Mesothelial cell of epicardium (in vitro differentiated cells): ENCODE measurements around the gene NTPCR. TPM values are rescaled to one million over a fixed set of nuclear protein-coding genes. Genes with fewer than 3 reads are reported as not detected.

Experiments
- DNase-seq, 2 experiments: peaks; one replicate each; pipeline ENCODE4 v3.0.0; 2021; ENCODE audit warnings: low spot score in 2 of 2; ENCODE audit not compliant: unreplicated experiment in 2 of 2
- H3K27ac Mint-ChIP-seq: 2 replicates; pipeline ENCODE4 v1.8.0; 2021; ENCODE audit warnings: mixed read lengths
- H3K27me3 Mint-ChIP-seq: 2 replicates; pipeline ENCODE4 v1.8.0; 2021; ENCODE audit warnings: low read depth, mixed read lengths
- H3K36me3 Mint-ChIP-seq: 2 replicates; pipeline ENCODE4 v1.8.0; 2021; ENCODE audit warnings: mixed read lengths
- H3K4me1 Mint-ChIP-seq: 2 replicates; pipeline ENCODE4 v1.8.0; 2021; ENCODE audit warnings: mixed read lengths
- H3K4me3 Mint-ChIP-seq: 2 replicates; pipeline ENCODE4 v1.8.0; 2021; ENCODE audit warnings: mild to moderate bottlenecking, moderate library complexity, mixed read lengths
- H3K9me3 Mint-ChIP-seq: 2 replicates; pipeline ENCODE4 v1.8.0; 2021; ENCODE audit warnings: mixed read lengths
- total RNA-seq: library from RNA; stranded (reverse); gene quantifications from 3 replicates; pipeline ENCODE4 v1.2.1, GENCODE V29; 2021
- TF ChIP-seq, protein P1 (sequence below): fragments of 200-600 bp; sonication (generic); IDR thresholded peaks from one replicate; pipeline ENCODE4 v1.5.0; 2021; ENCODE audit warnings: antibody characterized with exemption; ENCODE audit not compliant: unreplicated experiment

Gene NTPCR
- total RNA-seq, 1 donor from 2014 or later = 59.1 TPM

DNA sequence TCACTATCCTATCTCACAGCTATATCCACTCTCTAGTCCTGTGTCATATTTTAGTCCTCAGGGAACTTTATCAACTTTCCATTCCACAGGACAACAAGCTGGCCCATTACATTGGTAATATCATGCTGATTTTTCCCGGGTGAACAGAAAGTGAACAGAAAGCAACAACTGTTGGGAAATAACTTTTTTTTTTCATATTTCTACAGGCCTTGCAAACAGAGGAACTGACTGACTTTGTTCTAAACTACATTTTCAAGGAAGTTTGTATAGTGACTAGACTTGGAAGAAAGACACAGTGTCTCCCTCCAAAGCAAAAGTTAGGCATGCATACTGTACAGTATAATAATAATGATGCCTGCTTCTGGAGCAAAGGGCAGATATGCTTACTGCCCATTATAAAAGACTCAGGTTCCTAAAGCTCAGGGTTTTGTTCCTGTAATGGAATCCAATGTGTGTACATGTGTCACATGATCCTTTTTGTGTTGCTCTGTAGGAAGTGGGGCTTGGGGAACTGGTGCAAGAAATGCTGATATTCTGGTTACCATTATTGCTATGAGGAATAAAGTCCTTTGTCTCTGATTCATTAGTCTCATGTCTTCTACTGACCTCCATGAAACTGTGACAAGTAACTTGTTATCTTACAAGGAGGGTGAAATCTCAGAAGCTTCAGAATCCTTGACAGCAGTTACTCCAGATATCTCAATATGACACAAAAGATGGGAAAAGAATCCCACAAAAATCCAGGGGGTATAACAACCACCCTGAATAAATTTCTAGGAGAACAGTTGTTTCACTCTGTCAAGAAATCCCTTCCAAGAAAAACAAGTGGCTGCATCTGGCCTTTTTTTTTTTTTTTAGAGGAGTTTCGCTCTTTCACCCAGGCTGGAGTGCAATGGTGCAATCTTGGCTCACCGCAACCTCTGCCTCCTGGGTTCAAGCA, 17.7 kb upstream of the NTPCR start:
- TF ChIP-seq, protein P1, sequence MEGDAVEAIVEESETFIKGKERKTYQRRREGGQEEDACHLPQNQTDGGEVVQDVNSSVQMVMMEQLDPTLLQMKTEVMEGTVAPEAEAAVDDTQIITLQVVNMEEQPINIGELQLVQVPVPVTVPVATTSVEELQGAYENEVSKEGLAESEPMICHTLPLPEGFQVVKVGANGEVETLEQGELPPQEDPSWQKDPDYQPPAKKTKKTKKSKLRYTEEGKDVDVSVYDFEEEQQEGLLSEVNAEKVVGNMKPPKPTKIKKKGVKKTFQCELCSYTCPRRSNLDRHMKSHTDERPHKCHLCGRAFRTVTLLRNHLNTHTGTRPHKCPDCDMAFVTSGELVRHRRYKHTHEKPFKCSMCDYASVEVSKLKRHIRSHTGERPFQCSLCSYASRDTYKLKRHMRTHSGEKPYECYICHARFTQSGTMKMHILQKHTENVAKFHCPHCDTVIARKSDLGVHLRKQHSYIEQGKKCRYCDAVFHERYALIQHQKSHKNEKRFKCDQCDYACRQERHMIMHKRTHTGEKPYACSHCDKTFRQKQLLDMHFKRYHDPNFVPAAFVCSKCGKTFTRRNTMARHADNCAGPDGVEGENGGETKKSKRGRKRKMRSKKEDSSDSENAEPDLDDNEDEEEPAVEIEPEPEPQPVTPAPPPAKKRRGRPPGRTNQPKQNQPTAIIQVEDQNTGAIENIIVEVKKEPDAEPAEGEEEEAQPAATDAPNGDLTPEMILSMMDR = no peak
- DNase-seq = no peak
- Mint-ChIP-seq H3K9me3 (no peaks in the 10 kb centered on the region), H3K36me3 (no peaks in the 10 kb centered on the region), H3K27ac (no peak overlapping the region), H3K4me1 (peaks cover 13% of the 10 kb centered on the region), H3K27me3 (no peaks in the 10 kb centered on the region), H3K4me3 (no peak overlapping the region)

DNA sequence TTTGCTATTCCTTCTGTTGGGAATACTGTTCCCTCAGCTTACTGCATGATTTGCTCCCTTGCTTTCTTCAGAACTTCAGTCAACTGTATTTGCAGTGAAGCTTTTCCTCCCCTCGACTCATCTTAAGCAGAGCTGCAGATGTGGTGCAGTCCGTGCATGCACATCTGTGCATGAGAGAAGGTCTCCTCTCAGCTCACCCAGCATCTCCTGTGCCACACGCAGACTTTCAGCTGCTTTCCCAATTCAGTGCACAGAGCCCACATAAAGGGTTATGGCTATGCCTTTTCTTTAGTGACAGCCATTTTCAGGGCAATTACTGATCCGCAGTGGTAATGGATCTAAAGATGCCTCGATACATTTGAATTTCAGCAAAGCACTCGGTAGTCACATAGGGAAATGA, 13.5 kb upstream of the NTPCR start:
- H3K27me3 Mint-ChIP-seq = no peaks in the 10 kb centered on the region
- no peaks in the 10 kb centered on the region for H3K4me1 Mint-ChIP-seq
- H3K27ac Mint-ChIP-seq = no peak overlapping the region
- TF ChIP-seq, protein P1 = no peak
- H3K4me3 Mint-ChIP-seq = no peak overlapping the region
- H3K36me3 Mint-ChIP-seq = no peaks in the 10 kb centered on the region
- peaks cover 7% of the 10 kb centered on the region for H3K9me3 Mint-ChIP-seq
- DNase-seq = no peak

DNA sequence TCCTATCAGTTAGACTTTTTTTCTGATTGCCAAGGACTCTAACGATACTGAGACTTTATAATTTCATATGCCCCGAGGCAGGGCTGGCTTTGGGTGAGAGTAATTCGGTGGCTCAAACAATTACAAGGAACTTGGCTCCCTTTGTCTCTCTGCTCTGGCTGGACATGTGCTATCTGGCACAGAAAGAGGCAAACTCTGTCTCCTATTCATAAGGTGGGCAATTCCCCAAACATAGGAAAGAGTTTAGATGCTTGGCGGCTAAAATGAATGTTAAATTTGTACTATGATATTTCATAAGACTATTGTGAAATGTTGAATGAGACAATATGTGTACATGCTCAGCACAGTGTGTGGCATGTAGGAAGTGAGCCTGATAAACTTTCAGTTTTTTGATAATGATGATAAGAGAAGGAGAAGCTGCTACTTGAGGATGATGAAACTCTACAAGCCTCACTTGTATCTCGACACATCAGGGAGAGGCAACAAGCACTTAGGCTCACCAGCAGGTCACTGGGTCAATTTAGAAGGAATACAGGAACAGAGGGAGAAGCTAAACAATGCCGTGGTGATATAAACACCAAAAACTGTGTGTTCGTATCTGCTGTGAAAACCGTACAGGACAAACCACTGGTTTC, 12.6 kb upstream of the NTPCR start:
- peaks cover 7% of the 10 kb centered on the region for H3K9me3 Mint-ChIP-seq
- DNase-seq = no peak
- TF ChIP-seq, protein P1 = no peak
- H3K27ac Mint-ChIP-seq = no peak overlapping the region
- H3K27me3 Mint-ChIP-seq = no peaks in the 10 kb centered on the region
- H3K36me3 Mint-ChIP-seq = no peaks in the 10 kb centered on the region
- no peak overlapping the region for H3K4me3 Mint-ChIP-seq
- no peaks in the 10 kb centered on the region for H3K4me1 Mint-ChIP-seq

DNA sequence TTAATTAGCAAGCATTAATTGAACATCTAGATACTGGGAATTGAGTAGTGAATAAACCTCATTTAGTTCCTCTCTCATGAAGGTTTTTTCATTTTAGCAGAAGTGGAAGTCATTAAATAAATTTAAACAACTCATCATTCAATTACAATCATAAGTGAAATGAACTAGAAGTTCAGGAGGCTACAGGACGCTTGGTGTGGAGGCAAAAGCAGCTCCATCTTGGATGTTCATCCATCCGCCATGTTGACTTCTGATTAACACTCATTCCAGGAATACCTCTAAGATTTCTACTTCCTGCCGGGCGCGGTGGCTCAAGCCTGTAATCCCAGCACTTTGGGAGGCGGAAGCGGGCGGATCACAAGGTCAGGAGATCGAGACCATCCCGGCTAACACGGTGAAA, 11.5 kb upstream of the NTPCR start:
- peaks cover 2% of the 10 kb centered on the region for H3K4me1 Mint-ChIP-seq
- TF ChIP-seq, protein P1 = no peak
- no peak overlapping the region for H3K27ac Mint-ChIP-seq
- DNase-seq = no peak
- peaks cover 7% of the 10 kb centered on the region for H3K9me3 Mint-ChIP-seq
- H3K36me3 Mint-ChIP-seq = no peaks in the 10 kb centered on the region
- H3K27me3 Mint-ChIP-seq = no peaks in the 10 kb centered on the region
- H3K4me3 Mint-ChIP-seq = no peak overlapping the region

DNA sequence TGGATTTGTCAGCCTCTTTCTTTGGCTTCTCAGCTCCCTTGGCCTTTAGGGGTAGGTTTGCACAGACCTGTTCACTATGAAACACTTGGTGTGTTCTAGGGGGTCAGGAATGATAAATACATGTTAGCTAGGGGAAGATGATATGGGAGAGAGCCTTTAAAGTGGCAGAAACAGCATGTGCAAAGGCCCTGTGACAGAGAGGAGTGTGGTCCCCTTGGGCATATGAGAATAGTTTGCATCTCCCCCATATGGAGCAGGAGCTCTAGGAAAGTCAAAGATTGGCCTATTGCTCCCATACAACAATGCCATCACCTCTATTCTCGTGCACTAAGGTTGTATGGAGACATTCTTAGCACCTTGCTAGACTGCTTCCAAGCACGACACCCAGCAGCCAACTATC, 10.7 kb upstream of the NTPCR start:
- H3K4me1 Mint-ChIP-seq = peaks cover 3% of the 10 kb centered on the region
- H3K27me3 Mint-ChIP-seq = no peaks in the 10 kb centered on the region
- H3K36me3 Mint-ChIP-seq = no peaks in the 10 kb centered on the region
- H3K4me3 Mint-ChIP-seq = no peak overlapping the region
- TF ChIP-seq, protein P1 = no peak
- no peak overlapping the region for H3K27ac Mint-ChIP-seq
- DNase-seq = no peak
- H3K9me3 Mint-ChIP-seq = peaks cover 10% of the 10 kb centered on the region
